ENCODE measurements around the gene DGKQ.

DNA sequence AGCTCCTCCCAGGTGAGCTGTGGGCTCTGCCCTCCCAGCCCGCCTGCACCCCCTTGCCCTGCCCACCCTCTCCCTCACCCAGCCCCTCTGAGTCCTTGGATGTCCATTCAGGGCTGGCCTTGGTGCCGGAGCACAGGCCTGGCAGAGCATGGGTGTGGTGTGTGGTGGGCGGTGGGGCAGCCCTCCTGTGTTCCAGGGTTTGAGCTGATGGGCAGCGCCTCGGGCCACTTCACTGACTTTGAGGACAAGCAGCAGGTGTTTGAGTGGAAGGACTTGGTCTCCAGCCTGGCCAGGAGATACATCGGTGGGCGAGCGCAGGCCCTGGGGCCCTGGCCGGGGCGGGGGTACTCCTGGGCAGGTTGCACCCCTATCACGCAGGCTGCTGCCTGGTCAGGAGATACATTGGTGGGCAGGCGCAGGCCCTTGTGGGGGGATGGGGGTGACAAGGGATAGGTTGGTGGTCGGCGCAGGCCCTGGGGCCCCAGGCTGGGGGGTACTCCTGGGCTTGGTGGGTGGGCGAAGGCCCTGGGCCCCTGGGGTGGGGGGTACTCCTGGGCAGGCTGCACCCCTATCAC lies 27.4 kb upstream of the DGKQ start:
- TF ChIP-seq, protein P1, sequence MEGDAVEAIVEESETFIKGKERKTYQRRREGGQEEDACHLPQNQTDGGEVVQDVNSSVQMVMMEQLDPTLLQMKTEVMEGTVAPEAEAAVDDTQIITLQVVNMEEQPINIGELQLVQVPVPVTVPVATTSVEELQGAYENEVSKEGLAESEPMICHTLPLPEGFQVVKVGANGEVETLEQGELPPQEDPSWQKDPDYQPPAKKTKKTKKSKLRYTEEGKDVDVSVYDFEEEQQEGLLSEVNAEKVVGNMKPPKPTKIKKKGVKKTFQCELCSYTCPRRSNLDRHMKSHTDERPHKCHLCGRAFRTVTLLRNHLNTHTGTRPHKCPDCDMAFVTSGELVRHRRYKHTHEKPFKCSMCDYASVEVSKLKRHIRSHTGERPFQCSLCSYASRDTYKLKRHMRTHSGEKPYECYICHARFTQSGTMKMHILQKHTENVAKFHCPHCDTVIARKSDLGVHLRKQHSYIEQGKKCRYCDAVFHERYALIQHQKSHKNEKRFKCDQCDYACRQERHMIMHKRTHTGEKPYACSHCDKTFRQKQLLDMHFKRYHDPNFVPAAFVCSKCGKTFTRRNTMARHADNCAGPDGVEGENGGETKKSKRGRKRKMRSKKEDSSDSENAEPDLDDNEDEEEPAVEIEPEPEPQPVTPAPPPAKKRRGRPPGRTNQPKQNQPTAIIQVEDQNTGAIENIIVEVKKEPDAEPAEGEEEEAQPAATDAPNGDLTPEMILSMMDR (IDR thresholded peaks at IDR 0.05) = no peak
- TF ChIP-seq POLR2A (IDR thresholded peaks at IDR 0.05) = no peak
